ENCODE data around the gene DHRSX.
"Not testable (repeated sequence)": the region's sequence is repeated elsewhere in the genome, so short reads cannot be mapped to it uniquely, and the experiment has no call there.

DNA sequence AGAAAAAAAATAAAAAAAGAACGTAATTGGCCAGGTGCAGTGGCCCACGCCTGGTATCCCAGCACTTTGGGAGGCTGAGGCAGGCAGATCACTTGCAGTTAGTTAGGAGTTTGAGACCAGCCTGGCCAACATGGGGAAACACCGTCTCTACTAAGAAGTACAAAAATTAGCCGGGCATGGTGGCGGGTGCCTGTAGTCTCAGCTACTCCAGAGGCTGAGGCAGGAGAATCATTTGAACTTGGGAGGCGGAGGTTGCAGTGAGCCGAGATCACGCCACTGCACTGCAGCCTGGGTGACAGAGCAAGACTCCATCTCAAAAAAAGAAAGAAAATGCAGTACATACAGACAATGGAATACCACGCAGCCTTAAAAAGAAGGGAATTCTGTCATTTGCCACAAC lies 150.7 kb downstream of the DHRSX start:
- TF ChIP-seq, protein P1, sequence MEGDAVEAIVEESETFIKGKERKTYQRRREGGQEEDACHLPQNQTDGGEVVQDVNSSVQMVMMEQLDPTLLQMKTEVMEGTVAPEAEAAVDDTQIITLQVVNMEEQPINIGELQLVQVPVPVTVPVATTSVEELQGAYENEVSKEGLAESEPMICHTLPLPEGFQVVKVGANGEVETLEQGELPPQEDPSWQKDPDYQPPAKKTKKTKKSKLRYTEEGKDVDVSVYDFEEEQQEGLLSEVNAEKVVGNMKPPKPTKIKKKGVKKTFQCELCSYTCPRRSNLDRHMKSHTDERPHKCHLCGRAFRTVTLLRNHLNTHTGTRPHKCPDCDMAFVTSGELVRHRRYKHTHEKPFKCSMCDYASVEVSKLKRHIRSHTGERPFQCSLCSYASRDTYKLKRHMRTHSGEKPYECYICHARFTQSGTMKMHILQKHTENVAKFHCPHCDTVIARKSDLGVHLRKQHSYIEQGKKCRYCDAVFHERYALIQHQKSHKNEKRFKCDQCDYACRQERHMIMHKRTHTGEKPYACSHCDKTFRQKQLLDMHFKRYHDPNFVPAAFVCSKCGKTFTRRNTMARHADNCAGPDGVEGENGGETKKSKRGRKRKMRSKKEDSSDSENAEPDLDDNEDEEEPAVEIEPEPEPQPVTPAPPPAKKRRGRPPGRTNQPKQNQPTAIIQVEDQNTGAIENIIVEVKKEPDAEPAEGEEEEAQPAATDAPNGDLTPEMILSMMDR (IDR thresholded peaks at IDR 0.05; ENCODE audit: insufficient read depth, low read depth, low read length): not testable (repeated sequence)
- not testable (repeated sequence) for TF ChIP-seq EZH2 (IDR thresholded peaks at IDR 0.05; ENCODE audit: insufficient read depth, low read length)
